GM19372 (cell line): ENCODE results near the gene LUC7L.
"Not testable (repeated sequence)": the region's sequence is repeated elsewhere in the genome, so short reads cannot be mapped to it uniquely, and the experiment has no call there.

Experiments
- ATAC-seq: cut with Tn5 transposase; IDR thresholded peaks from one replicate; pipeline ENCODE4 v1.9.1; 2021; ENCODE audit warnings: mild to moderate bottlenecking, low read depth, moderate library complexity; ENCODE audit not compliant: unreplicated experiment

Gene LUC7L

DNA sequence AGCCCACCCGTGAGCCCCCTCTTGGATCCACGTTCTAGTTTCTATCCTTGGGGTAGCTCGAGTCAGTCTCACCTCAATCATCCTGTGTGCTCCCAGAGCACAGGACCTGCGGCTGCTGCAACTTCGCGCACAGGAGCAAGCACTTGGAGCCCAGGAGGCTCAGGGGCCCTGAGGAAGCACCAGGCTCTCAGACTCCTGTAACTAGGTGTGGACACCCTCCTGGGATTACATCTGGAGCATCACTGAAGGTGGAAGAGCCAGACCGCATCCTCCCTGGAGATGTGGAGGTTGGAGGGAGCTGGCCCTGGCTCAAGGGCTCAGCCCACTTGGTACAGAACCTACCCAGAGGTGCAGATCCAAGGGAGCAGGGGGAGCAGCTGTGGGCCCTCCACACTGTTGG lies 46.2 kb downstream of the LUC7L start:
- no peak for ATAC-seq

DNA sequence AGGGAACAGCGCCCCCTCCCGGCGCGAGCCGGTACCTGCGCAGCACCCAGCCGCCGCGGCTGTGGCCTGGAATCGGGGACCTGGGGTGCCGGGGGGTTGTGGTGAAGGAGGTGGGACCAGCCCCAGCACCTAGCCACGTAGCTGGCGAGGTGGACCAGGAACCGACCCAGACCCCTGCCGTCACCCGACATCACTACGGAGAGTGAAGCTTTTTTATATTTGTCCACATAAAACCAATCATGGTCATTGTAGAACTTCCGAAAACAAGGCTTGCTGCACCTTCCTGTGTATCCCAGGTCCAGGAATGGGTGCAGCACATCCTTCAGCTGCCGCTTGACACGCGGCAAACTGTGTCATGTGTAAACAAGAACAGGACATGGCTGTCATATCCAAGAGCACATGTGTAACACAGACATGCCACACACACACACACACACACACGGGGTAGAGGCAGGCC lies 47.7 kb downstream of the LUC7L start:
- ATAC-seq: no peak

DNA sequence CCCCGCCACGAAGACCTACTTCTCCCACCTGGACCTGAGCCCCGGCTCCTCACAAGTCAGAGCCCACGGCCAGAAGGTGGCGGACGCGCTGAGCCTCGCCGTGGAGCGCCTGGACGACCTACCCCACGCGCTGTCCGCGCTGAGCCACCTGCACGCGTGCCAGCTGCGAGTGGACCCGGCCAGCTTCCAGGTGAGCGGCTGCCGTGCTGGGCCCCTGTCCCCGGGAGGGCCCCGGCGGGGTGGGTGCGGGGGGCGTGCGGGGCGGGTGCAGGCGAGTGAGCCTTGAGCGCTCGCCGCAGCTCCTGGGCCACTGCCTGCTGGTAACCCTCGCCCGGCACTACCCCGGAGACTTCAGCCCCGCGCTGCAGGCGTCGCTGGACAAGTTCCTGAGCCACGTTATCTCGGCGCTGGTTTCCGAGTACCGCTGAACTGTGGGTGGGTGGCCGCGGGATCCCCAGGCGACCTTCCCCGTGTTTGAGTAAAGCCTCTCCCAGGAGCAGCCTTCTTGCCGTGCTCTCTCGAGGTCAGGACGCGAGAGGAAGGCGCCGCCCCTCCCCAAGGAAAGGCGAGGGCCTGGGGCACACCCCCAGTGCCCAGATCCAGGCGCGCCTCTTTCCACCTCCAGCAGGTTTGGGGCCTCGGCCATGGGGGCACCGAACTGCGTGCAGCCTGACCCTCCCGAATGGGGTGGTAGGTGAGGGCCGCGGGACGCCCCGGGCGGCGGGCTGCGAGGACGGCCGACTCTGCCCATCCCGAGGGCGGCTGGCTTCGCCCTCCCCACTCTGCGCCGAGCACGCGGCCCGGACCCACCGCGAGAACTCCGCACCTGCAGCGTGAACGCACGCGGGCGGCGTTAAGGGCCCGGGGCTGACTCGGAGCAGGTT lies 48.3 kb downstream of the LUC7L start:
- ATAC-seq: no peak

DNA sequence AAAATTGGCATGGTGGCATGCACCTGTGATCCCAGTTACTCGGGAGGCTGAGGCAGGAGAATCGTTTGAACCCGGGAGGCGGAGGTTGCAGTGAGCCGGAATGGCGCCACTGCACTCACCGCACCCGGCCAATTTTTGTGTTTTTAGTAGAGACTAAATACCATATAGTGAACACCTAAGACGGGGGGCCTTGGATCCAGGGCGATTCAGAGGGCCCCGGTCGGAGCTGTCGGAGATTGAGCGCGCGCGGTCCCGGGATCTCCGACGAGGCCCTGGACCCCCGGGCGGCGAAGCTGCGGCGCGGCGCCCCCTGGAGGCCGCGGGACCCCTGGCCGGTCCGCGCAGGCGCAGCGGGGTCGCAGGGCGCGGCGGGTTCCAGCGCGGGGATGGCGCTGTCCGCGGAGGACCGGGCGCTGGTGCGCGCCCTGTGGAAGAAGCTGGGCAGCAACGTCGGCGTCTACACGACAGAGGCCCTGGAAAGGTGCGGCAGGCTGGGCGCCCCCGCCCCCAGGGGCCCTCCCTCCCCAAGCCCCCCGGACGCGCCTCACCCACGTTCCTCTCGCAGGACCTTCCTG lies 49.1 kb downstream of the LUC7L start, which contains the start of gene HBQ1:
TSS of gene HBQ1 (plus strand) at position 359 of the 575 bp plus-strand sequence. CDS start at position 387, 28 bp downstream.
- ATAC-seq: no peak

DNA sequence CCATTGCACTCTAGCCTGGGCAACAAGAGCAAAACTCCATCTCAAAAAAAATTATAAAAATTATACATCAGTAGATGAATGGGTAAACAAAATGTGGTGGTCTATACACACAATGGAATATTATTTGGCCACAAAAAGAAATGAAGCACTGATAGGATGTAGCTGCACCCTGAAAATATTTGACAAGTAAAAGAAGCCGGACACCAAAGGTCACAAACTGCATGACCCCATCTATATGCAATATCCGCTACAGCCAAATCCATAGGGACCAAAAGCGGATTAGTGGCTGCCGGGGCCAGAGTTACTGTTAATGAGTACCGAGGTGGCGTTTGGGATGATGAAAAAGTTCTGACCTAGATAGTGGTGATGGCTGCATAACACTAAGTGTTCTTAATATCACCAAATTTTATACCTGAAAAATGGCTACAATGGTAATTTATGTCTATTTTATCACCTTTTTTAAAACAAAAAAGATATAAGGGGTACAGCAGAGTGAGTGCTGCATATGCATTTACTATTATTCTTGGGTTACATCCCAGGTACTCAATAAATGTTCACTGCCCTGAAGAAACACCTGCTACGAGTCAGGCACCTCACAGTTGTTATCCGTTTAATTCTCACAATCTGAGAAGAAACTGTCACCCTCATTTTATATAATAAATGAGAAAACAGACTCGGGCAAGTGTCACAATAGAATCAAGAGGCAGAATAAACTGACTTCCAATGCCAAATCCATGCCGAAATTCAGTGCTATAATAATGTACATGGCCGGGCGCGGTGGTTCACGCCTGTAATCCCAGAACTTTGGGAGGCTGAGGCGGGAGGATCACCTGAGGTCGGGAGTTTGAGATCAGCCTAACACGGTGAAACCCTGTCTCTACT lies 49.8 kb downstream of the LUC7L start:
- no peak for ATAC-seq

DNA sequence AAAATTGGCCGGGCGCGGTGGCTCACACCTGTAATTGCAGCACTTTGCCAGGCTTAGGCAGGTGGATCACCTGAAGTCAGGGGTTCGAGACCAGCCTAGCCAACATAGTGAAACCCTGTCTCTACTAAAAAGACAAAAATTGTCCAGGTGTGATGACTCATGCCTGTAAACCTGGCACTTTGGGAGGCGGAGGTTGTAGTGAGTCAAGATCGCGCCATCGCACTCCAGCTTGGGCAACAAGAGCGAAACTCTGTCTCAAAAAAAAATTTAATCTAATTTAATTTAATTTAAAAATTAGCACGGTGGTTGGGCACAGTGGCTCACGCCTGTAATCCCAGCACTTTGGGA lies 50.6 kb downstream of the LUC7L start:
- ATAC-seq: no peak

DNA sequence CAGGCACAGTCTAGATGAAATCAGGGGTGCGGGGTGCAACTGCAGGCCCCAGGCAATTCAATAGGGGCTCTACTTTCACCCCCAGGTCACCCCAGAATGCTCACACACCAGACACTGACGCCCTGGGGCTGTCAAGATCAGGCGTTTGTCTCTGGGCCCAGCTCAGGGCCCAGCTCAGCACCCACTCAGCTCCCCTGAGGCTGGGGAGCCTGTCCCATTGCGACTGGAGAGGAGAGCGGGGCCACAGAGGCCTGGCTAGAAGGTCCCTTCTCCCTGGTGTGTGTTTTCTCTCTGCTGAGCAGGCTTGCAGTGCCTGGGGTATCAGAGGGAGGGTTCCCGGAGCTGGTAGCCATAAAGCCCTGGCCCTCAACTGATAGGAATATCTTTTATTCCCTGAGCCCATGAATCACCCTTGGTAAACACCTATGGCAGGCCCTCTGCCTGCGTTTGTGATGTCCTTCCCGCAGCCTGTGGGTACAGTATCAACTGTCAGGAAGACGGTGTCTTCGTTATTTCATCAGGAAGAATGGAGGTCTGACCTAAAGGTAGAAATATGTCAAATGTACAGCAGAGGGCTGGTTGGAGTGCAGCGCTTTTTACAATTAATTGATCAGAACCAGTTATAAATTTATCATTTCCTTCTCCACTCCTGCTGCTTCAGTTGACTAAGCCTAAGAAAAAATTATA lies 51.1 kb downstream of the LUC7L start:
- no peak for ATAC-seq

DNA sequence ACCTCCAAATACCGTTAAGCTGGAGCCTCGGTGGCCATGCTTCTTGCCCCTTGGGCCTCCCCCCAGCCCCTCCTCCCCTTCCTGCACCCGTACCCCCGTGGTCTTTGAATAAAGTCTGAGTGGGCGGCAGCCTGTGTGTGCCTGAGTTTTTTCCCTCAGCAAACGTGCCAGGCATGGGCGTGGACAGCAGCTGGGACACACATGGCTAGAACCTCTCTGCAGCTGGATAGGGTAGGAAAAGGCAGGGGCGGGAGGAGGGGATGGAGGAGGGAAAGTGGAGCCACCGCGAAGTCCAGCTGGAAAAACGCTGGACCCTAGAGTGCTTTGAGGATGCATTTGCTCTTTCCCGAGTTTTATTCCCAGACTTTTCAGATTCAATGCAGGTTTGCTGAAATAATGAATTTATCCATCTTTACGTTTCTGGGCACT lies 51.8 kb downstream of the LUC7L start:
- ATAC-seq: no peak

DNA sequence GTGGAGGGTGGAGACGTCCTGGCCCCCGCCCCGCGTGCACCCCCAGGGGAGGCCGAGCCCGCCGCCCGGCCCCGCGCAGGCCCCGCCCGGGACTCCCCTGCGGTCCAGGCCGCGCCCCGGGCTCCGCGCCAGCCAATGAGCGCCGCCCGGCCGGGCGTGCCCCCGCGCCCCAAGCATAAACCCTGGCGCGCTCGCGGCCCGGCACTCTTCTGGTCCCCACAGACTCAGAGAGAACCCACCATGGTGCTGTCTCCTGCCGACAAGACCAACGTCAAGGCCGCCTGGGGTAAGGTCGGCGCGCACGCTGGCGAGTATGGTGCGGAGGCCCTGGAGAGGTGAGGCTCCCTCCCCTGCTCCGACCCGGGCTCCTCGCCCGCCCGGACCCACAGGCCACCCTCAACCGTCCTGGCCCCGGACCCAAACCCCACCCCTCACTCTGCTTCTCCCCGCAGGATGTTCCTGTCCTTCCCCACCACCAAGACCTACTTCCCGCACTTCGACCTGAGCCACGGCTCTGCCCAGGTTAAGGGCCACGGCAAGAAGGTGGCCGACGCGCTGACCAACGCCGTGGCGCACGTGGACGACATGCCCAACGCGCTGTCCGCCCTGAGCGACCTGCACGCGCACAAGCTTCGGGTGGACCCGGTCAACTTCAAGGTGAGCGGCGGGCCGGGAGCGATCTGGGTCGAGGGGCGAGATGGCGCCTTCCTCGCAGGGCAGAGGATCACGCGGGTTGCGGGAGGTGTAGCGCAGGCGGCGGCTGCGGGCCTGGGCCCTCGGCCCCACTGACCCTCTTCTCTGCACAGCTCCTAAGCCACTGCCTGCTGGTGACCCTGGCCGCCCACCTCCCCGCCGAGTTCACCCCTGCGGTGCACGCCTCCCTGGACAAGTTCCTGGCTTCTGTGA lies 52.5 kb downstream of the LUC7L start, which contains the start of gene HBA1:
TSS of gene HBA1 (plus strand) at position 204 of the 906 bp plus-strand sequence. CDS start at position 241, 37 bp downstream.
- ATAC-seq: not testable (repeated sequence)

DNA sequence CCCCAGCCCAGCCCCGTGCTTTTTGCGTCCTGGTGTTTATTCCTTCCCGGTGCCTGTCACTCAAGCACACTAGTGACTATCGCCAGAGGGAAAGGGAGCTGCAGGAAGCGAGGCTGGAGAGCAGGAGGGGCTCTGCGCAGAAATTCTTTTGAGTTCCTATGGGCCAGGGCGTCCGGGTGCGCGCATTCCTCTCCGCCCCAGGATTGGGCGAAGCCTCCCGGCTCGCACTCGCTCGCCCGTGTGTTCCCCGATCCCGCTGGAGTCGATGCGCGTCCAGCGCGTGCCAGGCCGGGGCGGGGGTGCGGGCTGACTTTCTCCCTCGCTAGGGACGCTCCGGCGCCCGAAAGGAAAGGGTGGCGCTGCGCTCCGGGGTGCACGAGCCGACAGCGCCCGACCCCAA lies 53.2 kb downstream of the LUC7L start:
- not testable (repeated sequence) for ATAC-seq

DNA sequence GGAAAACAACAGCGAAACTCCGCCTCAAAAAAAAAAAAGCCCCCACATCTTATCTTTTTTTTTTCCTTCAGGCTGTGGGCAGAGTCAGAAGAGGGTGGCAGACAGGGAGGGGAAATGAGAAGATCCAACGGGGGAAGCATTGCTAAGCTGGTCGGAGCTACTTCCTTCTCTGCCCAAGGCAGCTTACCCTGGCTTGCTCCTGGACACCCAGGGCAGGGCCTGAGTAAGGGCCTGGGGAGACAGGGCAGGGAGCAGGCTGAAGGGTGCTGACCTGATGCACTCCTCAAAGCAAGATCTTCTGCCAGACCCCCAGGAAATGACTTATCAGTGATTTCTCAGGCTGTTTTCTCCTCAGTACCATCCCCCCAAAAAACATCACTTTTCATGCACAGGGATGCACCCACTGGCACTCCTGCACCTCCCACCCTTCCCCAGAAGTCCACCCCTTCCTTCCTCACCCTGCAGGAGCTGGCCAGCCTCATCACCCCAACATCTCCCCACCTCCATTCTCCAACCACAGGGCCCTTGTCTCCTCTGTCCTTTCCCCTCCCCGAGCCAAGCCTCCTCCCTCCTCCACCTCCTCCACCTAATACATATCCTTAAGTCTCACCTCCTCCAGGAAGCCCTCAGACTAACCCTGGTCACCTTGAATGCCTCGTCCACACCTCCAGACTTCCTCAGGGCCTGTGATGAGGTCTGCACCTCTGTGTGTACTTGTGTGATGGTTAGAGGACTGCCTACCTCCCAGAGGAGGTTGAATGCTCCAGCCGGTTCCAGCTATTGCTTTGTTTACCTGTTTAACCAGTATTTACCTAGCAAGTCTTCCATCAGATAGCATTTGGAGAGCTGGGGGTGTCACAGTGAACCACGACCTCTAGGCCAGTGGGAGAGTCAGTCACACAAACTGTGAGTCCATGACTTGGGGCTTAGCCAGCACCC lies 54.0 kb downstream of the LUC7L start:
- ATAC-seq: no peak

DNA sequence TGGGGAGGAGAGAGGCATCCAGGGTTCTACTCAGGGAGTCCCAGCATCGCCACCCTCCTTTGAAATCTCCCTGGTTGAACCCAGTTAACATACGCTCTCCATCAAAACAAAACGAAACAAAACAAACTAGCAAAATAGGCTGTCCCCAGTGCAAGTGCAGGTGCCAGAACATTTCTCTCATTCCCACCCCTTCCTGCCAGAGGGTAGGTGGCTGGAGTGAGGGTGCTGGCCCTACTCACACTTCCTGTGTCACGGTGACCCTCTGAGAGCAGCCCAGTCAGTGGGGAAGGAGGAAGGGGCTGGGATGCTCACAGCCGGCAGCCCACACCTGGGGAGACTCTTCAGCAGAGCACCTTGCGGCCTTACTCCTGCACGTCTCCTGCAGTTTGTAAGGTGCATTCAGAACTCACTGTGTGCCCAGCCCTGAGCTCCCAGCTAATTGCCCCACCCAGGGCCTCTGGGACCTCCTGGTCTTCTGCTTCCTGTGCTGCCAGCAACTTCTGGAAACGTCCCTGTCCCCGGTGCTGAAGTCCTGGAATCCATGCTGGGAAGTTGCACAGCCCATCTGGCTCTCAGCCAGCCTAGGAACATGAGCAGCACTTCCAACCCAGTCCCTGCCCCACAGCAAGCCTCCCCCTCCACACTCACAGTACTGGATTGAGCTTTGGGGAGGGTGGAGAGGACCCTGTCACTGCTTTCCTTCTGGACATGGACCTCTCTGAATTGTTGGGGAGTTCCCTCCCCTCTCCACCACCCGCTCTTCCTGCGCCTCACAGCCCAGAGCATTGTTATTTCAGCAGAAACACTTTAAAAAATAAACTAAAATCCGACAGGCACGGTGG lies 55.1 kb downstream of the LUC7L start:
- ATAC-seq: not testable (repeated sequence)

DNA sequence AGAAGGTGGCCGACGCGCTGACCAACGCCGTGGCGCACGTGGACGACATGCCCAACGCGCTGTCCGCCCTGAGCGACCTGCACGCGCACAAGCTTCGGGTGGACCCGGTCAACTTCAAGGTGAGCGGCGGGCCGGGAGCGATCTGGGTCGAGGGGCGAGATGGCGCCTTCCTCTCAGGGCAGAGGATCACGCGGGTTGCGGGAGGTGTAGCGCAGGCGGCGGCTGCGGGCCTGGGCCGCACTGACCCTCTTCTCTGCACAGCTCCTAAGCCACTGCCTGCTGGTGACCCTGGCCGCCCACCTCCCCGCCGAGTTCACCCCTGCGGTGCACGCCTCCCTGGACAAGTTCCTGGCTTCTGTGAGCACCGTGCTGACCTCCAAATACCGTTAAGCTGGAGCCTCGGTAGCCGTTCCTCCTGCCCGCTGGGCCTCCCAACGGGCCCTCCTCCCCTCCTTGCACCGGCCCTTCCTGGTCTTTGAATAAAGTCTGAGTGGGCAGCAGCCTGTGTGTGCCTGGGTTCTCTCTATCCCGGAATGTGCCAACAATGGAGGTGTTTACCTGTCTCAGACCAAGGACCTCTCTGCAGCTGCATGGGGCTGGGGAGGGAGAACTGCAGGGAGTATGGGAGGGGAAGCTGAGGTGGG lies 55.9 kb downstream of the LUC7L start:
- ATAC-seq: not testable (repeated sequence)

DNA sequence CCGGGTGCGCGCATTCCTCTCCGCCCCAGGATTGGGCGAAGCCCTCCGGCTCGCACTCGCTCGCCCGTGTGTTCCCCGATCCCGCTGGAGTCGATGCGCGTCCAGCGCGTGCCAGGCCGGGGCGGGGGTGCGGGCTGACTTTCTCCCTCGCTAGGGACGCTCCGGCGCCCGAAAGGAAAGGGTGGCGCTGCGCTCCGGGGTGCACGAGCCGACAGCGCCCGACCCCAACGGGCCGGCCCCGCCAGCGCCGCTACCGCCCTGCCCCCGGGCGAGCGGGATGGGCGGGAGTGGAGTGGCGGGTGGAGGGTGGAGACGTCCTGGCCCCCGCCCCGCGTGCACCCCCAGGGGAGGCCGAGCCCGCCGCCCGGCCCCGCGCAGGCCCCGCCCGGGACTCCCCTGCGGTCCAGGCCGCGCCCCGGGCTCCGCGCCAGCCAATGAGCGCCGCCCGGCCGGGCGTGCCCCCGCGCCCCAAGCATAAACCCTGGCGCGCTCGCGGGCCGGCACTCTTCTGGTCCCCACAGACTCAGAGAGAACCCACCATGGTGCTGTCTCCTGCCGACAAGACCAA lies 56.8 kb downstream of the LUC7L start, which contains the start of gene HBA2:
TSS of gene HBA2 (plus strand) at position 503 of the 568 bp plus-strand sequence. CDS start at position 540, 37 bp downstream.
- not testable (repeated sequence) for ATAC-seq

DNA sequence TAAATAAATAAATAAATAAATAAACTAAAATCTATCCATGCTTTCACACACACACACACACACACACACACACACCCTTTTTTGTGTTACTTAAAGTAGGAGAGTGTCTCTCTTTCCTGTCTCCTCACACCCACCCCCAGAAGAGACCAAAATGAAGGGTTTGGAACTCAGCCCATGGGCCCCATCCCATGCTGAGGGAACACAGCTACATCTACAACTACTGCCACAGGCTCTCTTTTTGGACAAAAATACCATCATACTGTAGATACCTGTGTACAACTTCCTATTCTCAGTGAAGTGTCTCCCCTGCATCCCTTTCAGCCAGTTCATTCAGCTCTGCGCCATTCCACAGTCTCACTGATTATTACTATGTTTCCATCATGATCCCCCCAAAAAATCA lies 58.5 kb downstream of the LUC7L start:
- ATAC-seq: no peak

DNA sequence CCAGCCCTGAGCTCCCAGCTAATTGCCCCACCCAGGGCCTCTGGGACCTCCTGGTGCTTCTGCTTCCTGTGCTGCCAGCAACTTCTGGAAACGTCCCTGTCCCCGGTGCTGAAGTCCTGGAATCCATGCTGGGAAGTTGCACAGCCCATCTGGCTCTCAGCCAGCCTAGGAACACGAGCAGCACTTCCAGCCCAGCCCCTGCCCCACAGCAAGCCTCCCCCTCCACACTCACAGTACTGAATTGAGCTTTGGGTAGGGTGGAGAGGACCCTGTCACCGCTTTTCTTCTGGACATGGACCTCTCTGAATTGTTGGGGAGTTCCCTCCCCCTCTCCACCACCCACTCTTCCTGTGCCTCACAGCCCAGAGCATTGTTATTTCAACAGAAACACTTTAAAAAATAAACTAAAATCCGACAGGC lies 59.2 kb downstream of the LUC7L start:
- ATAC-seq: not testable (repeated sequence)
